SK-N-SH (cell line): Measurements from ENCODE around the gene SRSF5. TPM values are rescaled to one million over a fixed set of nuclear protein-coding genes. Genes with fewer than 3 reads are reported as not detected.

Experiments used
- CTCF ChIA-PET: fragments of 300-600, 350-600 bp; formaldehyde crosslinking; extraction: SDS; loops from one replicate; lab custom pipeline; 2021; lab: Yijun Ruan, JAX
- POLR2A ChIA-PET: fragments of 350-600 bp; sonication (Branson Sonifier 250); formaldehyde crosslinking; extraction: SDS; loops from one replicate; lab custom pipeline; 2020; ENCODE audit warnings: antibody characterized with exemption, inconsistent platforms; lab: Yijun Ruan, JAX
- DNase-seq: peaks from one replicate; pipeline ENCODE4 v3.0.0; 2012
- H2AFZ ChIP-seq: fragments of 200-600 bp; sonication (generic); 2 replicates; pipeline ENCODE4 v1.8.1; 2016; ENCODE audit warnings: antibody characterized with exemption, mild to moderate bottlenecking, low read depth
- H3F3A ChIP-seq: fragments of 200-600 bp; sonication (generic); replicated peaks from 2 replicates; pipeline ENCODE3; 2016; ENCODE audit warnings: antibody characterized with exemption, mild to moderate bottlenecking; ENCODE audit not compliant: insufficient read depth
- H3K27ac ChIP-seq, 2 experiments: fragments of 200-500 bp in 1 of 2; fragments of 200-600 bp in 1 of 2; sonication (Bioruptor generic) in 1 of 2; sonication (generic), shearing (Covaris generic) in 1 of 2; 2 replicates each; pipeline versions ENCODE4 v1.5.1 to v1.6.1; 2014 to 2016; ENCODE audit warnings: low read depth in 2 of 2, inconsistent platforms in 1 of 2, low read length in 1 of 2, mild to moderate bottlenecking in 1 of 2, mixed read lengths in 1 of 2
- H3K27me3 ChIP-seq: fragments of 200-600 bp; sonication (generic), shearing (Covaris generic); 2 replicates; pipeline ENCODE4 v1.6.1; 2016; ENCODE audit warnings: mixed run types; ENCODE audit not compliant: insufficient read depth
- H3K36me3 ChIP-seq, 2 experiments: fragments of 200-500 bp in 1 of 2; fragments of 200-600 bp in 1 of 2; sonication (Bioruptor generic) in 1 of 2; sonication (generic) in 1 of 2; replicated peaks in 1 of 2; 2 replicates each; pipeline versions ENCODE3 to v1.5.1; 2014 to 2016; ENCODE audit warnings: low read length in 1 of 2, mild to moderate bottlenecking in 1 of 2; ENCODE audit not compliant: insufficient read depth in 2 of 2, control insufficient read depth in 1 of 2
- H3K4me1 ChIP-seq, 2 experiments: fragments of 200-500 bp in 1 of 2; fragments of 200-600 bp in 1 of 2; sonication (Bioruptor generic) in 1 of 2; sonication (generic), shearing (Covaris generic) in 1 of 2; 2 replicates each; pipeline versions ENCODE4 v1.5.1 to v1.6.1; 2014 to 2016; ENCODE audit warnings: low read depth in 1 of 2, low read length in 1 of 2, mixed run types in 1 of 2; ENCODE audit not compliant: insufficient read depth in 2 of 2, control insufficient read depth in 1 of 2
- H3K4me2 ChIP-seq: fragments of 200-600 bp; sonication (generic), shearing (Covaris generic); 2 replicates; pipeline ENCODE4 v1.6.1; 2017; ENCODE audit warnings: mixed run types
- H3K4me3 ChIP-seq, 2 experiments: fragments of 200-500 bp in 1 of 2; fragments of 200-600 bp in 1 of 2; sonication (Bioruptor generic) in 1 of 2; sonication (generic), shearing (Covaris generic) in 1 of 2; 2 replicates each; pipeline versions ENCODE4 v1.5.1 to v1.8.1; 2014 to 2016; ENCODE audit warnings: low read depth in 2 of 2, inconsistent platforms in 1 of 2, low read length in 1 of 2, mild to moderate bottlenecking in 1 of 2, mixed read lengths in 1 of 2, moderate library complexity in 1 of 2
- H3K79me2 ChIP-seq: fragments of 200-600 bp; sonication (generic); 2 replicates; pipeline ENCODE4 v1.8.1; 2017; ENCODE audit warnings: mild to moderate bottlenecking; ENCODE audit not compliant: insufficient read depth
- H3K9ac ChIP-seq: fragments of 200-600 bp; sonication (generic); 2 replicates; pipeline ENCODE4 v1.6.1; 2017; ENCODE audit warnings: mixed run types
- H3K9me2 ChIP-seq: fragments of 200-600 bp; sonication (generic); 2 replicates; pipeline ENCODE4 v1.6.1; 2017; ENCODE audit warnings: mixed run types
- H3K9me3 ChIP-seq: fragments of 200-600 bp; sonication (generic); 2 replicates; pipeline ENCODE4 v1.6.1; 2017; ENCODE audit warnings: mixed run types, mild to moderate bottlenecking, moderate library complexity
- H4K20me1 ChIP-seq: fragments of 200-600 bp; sonication (generic); 2 replicates; pipeline ENCODE4 v1.6.1; 2017; ENCODE audit warnings: mild to moderate bottlenecking, mixed run types; ENCODE audit not compliant: insufficient read depth
- CHD2 ChIP-seq: fragments of 150-350 bp; IDR thresholded peaks from 2 replicates; pipeline ENCODE4 v1.6.1; 2018; ENCODE audit warnings: low read length; ENCODE audit not compliant: partially characterized antibody
- FOXJ3 ChIP-seq: sonication (generic); formaldehyde crosslinking; IDR thresholded peaks from 2 replicates; pipeline ENCODE4 v1.5.1; 2020; ENCODE audit warnings: mild to moderate bottlenecking, missing genetic modification reagents
- FOXM1 ChIP-seq: IDR thresholded peaks from 2 replicates; pipeline ENCODE4 v1.4.0; 2012; ENCODE audit warnings: low read depth, mild to moderate bottlenecking
- GATA2 ChIP-seq: sonication (generic); formaldehyde crosslinking; IDR thresholded peaks from 2 replicates; pipeline ENCODE4 v1.5.0; 2020; ENCODE audit warnings: mild to moderate bottlenecking, missing genetic modification reagents
- MEF2A ChIP-seq: IDR thresholded peaks from 2 replicates; pipeline ENCODE4 v1.4.0; 2012; ENCODE audit warnings: low read depth, borderline replicate concordance
- NFIC ChIP-seq: IDR thresholded peaks from 2 replicates; pipeline ENCODE4 v1.4.0; 2012; ENCODE audit warnings: borderline replicate concordance
- POLR2AphosphoS5 ChIP-seq: IDR thresholded peaks from 2 replicates; pipeline ENCODE4 v1.6.1; 2012; ENCODE audit warnings: low read depth, low read length
- RAD21 ChIP-seq: IDR thresholded peaks from 2 replicates; pipeline ENCODE4 v1.6.1; 2012; ENCODE audit warnings: mild to moderate bottlenecking, low read length
- RCOR1 ChIP-seq: fragments of 150-350 bp; IDR thresholded peaks from 2 replicates; pipeline ENCODE4 v1.6.1; 2017; ENCODE audit warnings: antibody characterized with exemption, low read length
- SMC3 ChIP-seq: IDR thresholded peaks from 2 replicates; pipeline ENCODE4 v1.6.1; 2012; ENCODE audit warnings: low read depth, low read length, improper control_type of control experiment
- TEAD4 ChIP-seq: IDR thresholded peaks from 2 replicates; pipeline ENCODE4 v1.4.0; 2012; ENCODE audit warnings: mild to moderate bottlenecking, borderline replicate concordance; ENCODE audit not compliant: insufficient read depth
- WGBS: methylation state at CpG from one replicate; pipeline ENCODE4 v1.1.6; 2017; ENCODE audit warnings: low lambda C conversion rate; 5-methylcytosine and 5-hydroxymethylcytosine counted together
- polyA plus RNA-seq, 3 experiments: library from polyadenylated mRNA; depleted of rRNA; stranded (reverse); fragments of >200 nt; gene quantifications; 2 replicates each; pipeline ENCODE4 v1.2.3, GENCODE V29; 2012
- TF ChIP-seq, protein P1 (sequence below): fragments of 150-350 bp; IDR thresholded peaks from 2 replicates; pipeline ENCODE4 v1.6.1; 2016; ENCODE audit warnings: mild to moderate bottlenecking, low read depth, low read length
- TF ChIP-seq, protein P2 (sequence below): IDR thresholded peaks from 2 replicates; pipeline ENCODE4 v1.4.0; 2012; ENCODE audit warnings: low read depth, borderline replicate concordance
- TF ChIP-seq, protein P3 (sequence below): fragments of 200-600 bp; sonication (generic); IDR thresholded peaks from 2 replicates; pipeline ENCODE4 v1.6.1; 2017; ENCODE audit warnings: antibody characterized with exemption, mild to moderate bottlenecking, moderate library complexity
- TF ChIP-seq, protein P4 (sequence below): IDR thresholded peaks from 2 replicates; pipeline ENCODE4 v1.4.0; 2012; ENCODE audit warnings: low read depth

The SRSF5 gene
- polyA plus RNA-seq, 1 of the 3 experiments (the other 2 are of a cell fraction), result 324 TPM

DNA sequence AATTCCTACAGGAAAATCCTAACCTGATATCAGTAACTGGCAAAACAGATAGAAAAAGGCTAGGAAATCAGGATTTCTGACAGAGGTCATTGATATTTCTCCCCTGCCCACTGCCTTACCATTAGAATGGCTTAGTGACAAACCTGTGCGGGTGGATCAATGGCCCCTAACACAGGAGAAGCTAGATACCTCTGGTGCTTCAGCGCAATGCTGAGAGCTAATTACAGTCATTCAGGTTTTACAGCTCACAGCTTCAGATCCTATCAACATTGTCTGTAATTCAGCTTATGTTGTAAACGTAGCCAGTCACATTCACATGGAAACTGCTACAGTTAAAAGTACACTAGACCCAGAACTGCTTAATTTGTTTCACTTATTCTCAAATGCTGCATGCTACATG lies 47.5 kb downstream of the SRSF5 start:
- WGBS, result 51% methylated on average over 3 of the region's 3 CpGs
- no peak overlapping the region for H2AFZ ChIP-seq
- ChIA-PET POLR2A (no interaction called here), CTCF (interaction anchor here (0.7 to 11.8 kb wide), 3 partner anchors 11 to 503 kb away, joined by 3 to 238 read pairs (median 4); no protein-coding TSS in a partner anchor)
- DNase-seq, result no peak
- no peak overlapping the region for H3K9ac ChIP-seq
- TF ChIP-seq, protein P1, sequence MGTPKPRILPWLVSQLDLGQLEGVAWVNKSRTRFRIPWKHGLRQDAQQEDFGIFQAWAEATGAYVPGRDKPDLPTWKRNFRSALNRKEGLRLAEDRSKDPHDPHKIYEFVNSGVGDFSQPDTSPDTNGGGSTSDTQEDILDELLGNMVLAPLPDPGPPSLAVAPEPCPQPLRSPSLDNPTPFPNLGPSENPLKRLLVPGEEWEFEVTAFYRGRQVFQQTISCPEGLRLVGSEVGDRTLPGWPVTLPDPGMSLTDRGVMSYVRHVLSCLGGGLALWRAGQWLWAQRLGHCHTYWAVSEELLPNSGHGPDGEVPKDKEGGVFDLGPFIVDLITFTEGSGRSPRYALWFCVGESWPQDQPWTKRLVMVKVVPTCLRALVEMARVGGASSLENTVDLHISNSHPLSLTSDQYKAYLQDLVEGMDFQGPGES, result no peak
- TF ChIP-seq POLR2AphosphoS5 (no peak), MEF2A (no peak), TEAD4 (no peak), CHD2 (no peak), FOXM1 (no peak), FOXJ3 (CRISPR knock-in tag) (no peak), GATA2 (CRISPR knock-in tag) (no peak), RAD21 (no peak), NFIC (no peak), RCOR1 (no peak)
- no peak overlapping the region for H3K27ac ChIP-seq
- H3K27me3 ChIP-seq, result peaks cover 9% of the 10 kb centered on the region; the same call in 1 of the 2 replicates
- H3K4me2 ChIP-seq, result no peak overlapping the region
- no peaks in the 10 kb centered on the region for H3K4me1 ChIP-seq
- H3K4me3 ChIP-seq, result no peak overlapping the region
- no peaks in the 10 kb centered on the region for H3K9me3 ChIP-seq
- no peaks in the 10 kb centered on the region for H3F3A ChIP-seq
- no peaks in the 10 kb centered on the region for H3K9me2 ChIP-seq
- no peaks in the 10 kb centered on the region for H3K79me2 ChIP-seq
- no peaks in the 10 kb centered on the region for H3K36me3 ChIP-seq
- no peaks in the 10 kb centered on the region for H4K20me1 ChIP-seq

DNA sequence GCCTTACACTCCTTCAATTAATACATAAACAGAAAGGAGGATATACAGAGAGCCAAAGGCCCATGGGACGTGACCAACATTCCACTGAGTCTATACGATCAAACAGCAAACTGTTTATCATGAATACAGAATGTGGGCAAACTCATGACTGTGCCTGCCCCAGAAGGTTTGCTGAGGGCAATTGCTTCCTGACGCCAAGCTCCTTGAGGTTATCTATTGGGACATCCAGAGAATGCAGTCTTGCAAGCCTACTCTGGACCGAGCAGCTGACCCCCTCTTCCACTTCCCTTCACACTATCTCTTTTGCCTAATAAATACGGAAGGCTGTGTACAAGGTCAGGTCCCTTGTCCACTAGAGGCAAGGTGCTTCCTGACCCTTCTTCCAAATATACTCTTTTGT lies 48.6 kb downstream of the SRSF5 start:
- TF ChIP-seq, protein P1, result no peak
- TF ChIP-seq, protein P2, sequence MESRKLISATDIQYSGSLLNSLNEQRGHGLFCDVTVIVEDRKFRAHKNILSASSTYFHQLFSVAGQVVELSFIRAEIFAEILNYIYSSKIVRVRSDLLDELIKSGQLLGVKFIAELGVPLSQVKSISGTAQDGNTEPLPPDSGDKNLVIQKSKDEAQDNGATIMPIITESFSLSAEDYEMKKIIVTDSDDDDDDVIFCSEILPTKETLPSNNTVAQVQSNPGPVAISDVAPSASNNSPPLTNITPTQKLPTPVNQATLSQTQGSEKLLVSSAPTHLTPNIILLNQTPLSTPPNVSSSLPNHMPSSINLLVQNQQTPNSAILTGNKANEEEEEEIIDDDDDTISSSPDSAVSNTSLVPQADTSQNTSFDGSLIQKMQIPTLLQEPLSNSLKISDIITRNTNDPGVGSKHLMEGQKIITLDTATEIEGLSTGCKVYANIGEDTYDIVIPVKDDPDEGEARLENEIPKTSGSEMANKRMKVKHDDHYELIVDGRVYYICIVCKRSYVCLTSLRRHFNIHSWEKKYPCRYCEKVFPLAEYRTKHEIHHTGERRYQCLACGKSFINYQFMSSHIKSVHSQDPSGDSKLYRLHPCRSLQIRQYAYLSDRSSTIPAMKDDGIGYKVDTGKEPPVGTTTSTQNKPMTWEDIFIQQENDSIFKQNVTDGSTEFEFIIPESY, result no peak
- TF ChIP-seq SMC3, result no peak
- TF ChIP-seq, protein P3, sequence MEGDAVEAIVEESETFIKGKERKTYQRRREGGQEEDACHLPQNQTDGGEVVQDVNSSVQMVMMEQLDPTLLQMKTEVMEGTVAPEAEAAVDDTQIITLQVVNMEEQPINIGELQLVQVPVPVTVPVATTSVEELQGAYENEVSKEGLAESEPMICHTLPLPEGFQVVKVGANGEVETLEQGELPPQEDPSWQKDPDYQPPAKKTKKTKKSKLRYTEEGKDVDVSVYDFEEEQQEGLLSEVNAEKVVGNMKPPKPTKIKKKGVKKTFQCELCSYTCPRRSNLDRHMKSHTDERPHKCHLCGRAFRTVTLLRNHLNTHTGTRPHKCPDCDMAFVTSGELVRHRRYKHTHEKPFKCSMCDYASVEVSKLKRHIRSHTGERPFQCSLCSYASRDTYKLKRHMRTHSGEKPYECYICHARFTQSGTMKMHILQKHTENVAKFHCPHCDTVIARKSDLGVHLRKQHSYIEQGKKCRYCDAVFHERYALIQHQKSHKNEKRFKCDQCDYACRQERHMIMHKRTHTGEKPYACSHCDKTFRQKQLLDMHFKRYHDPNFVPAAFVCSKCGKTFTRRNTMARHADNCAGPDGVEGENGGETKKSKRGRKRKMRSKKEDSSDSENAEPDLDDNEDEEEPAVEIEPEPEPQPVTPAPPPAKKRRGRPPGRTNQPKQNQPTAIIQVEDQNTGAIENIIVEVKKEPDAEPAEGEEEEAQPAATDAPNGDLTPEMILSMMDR, result no peak
- TF ChIP-seq, protein P4, sequence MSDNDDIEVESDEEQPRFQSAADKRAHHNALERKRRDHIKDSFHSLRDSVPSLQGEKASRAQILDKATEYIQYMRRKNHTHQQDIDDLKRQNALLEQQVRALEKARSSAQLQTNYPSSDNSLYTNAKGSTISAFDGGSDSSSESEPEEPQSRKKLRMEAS, result no peak

More for the DNA sequence above, 48.6 kb downstream of the SRSF5 start:
- Histone ChIP-seq H3F3A (no peaks in the 10 kb centered on the region), H3K4me2 (no peak overlapping the region), H3K27ac (no peak overlapping the region), H2AFZ (no peak overlapping the region), H3K9me3 (no peaks in the 10 kb centered on the region), H3K27me3 (peaks cover 9% of the 10 kb centered on the region; the same call in 1 of the 2 replicates), H4K20me1 (no peaks in the 10 kb centered on the region), H3K9me2 (no peaks in the 10 kb centered on the region), H3K4me1 (no peaks in the 10 kb centered on the region), H3K4me3 (no peak overlapping the region), H3K9ac (no peak overlapping the region), H3K79me2 (no peaks in the 10 kb centered on the region), H3K36me3 (no peaks in the 10 kb centered on the region)
- no peak for DNase-seq
- WGBS, result 59% methylated on average over 5 of the region's 5 CpGs
- CTCF ChIA-PET, result interaction anchor here (1.9 to 11.8 kb wide), 3 partner anchors 62 to 218 kb away, joined by 5 to 238 read pairs (median 51); no protein-coding TSS in a partner anchor
- POLR2A ChIA-PET, result no interaction called here
